Neural cell (in vitro differentiated cells): Measurements from ENCODE around the gene EXOC4. TPM values are rescaled to one million over a fixed set of nuclear protein-coding genes. Genes with fewer than 3 reads are reported as not detected.

Source experiments
- H2AFZ ChIP-seq: fragments of 200-600, 300-800 bp; sonication (generic), shearing (Covaris generic); 2 replicates; pipeline ENCODE4 v1.6.0; 2014; ENCODE audit warnings: low read depth, mild to moderate bottlenecking, antibody characterized with exemption, low read length, moderate library complexity
- H3F3A ChIP-seq: fragments of 200-600 bp; shearing (Covaris generic); 2 replicates; pipeline ENCODE4 v1.6.1; 2016; ENCODE audit warnings: mild to moderate bottlenecking, moderate library complexity, mixed read lengths, antibody characterized with exemption, low read length; ENCODE audit not compliant: insufficient read depth, poor library complexity, severe bottlenecking
- H3K27ac ChIP-seq: fragments of 200-600, 300-800 bp; sonication (generic), shearing (Covaris generic); 2 replicates; pipeline ENCODE4 v1.5.1; 2014; ENCODE audit warnings: mild to moderate bottlenecking, low read length, moderate library complexity
- H3K27me3 ChIP-seq: fragments of 300-800, 200-600 bp; sonication (generic), shearing (Covaris generic); 2 replicates; pipeline ENCODE4 v1.6.0; 2014; ENCODE audit warnings: mild to moderate bottlenecking, low read depth, low read length, moderate library complexity; ENCODE audit not compliant: insufficient read depth
- H3K36me3 ChIP-seq: fragments of 300-800, 200-600 bp; sonication (generic), shearing (Covaris generic); 2 replicates; pipeline ENCODE4 v1.5.1; 2014; ENCODE audit warnings: mild to moderate bottlenecking, antibody characterized with exemption, low read length, moderate library complexity; ENCODE audit not compliant: insufficient read depth
- H3K4me2 ChIP-seq: fragments of 300-800, 200-600 bp; sonication (generic), shearing (Covaris generic); 2 replicates; pipeline ENCODE4 v1.6.0; 2014; ENCODE audit warnings: mild to moderate bottlenecking, low read length
- H3K4me3 ChIP-seq: fragments of 300-800, 200-600 bp; sonication (generic), shearing (Covaris generic); 2 replicates; pipeline ENCODE4 v1.5.1; 2014; ENCODE audit warnings: mild to moderate bottlenecking, low read length, moderate library complexity
- H3K79me2 ChIP-seq: fragments of 200-600 bp; shearing (Covaris generic); replicated peaks from 2 replicates; pipeline ENCODE4 v1.6.0; 2014; ENCODE audit warnings: mild to moderate bottlenecking, low read length, moderate library complexity; ENCODE audit not compliant: insufficient read depth
- H3K9ac ChIP-seq: fragments of 300-800, 200-600 bp; sonication (generic), shearing (Covaris generic); 2 replicates; pipeline ENCODE4 v1.6.1; 2016; ENCODE audit warnings: mild to moderate bottlenecking, low read length, mixed read lengths
- H3K9me2 ChIP-seq: fragments of 200-600 bp; shearing (Covaris generic); 2 replicates; pipeline ENCODE4 v1.6.1; 2016; ENCODE audit warnings: mild to moderate bottlenecking, low read length, mixed read lengths; ENCODE audit not compliant: insufficient read depth
- H3K9me3 ChIP-seq: fragments of 200-600, 300-800 bp; sonication (generic), shearing (Covaris generic); 2 replicates; pipeline ENCODE4 v1.6.1; 2016; ENCODE audit warnings: mild to moderate bottlenecking, mixed run types, low read length, moderate library complexity, mixed read lengths
- H4K20me1 ChIP-seq: fragments of 200-600 bp; shearing (Covaris generic); 2 replicates; pipeline ENCODE4 v1.6.1; 2016; ENCODE audit warnings: mild to moderate bottlenecking, mixed run types; ENCODE audit not compliant: insufficient read depth
- CTCF ChIP-seq: fragments of 450-650 bp; IDR thresholded peaks from 2 replicates; pipeline ENCODE4 v1.5.1; 2014; ENCODE audit warnings: antibody characterized with exemption, mild to moderate bottlenecking, moderate library complexity; ENCODE audit not compliant: poor library complexity, severe bottlenecking
- EP300 ChIP-seq: fragments of 450-650 bp; conservative IDR thresholded peaks from 2 replicates; pipeline ENCODE4 v1.6.1; 2014; ENCODE audit warnings: antibody characterized with exemption, mild to moderate bottlenecking, moderate library complexity; ENCODE audit not compliant: poor library complexity, severe bottlenecking
- EZH2 ChIP-seq: fragments of 200-600, 300-800 bp; shearing (Covaris generic), sonication (generic); IDR thresholded peaks from 2 replicates; pipeline ENCODE4 v1.6.1; 2014; ENCODE audit warnings: antibody characterized with exemption, low read length, borderline replicate concordance, mild to moderate bottlenecking; ENCODE audit not compliant: insufficient read depth, poor library complexity, severe bottlenecking
- MXI1 ChIP-seq: fragments of 450-650 bp; conservative IDR thresholded peaks from 2 replicates; pipeline ENCODE4 v1.6.1; 2014; ENCODE audit warnings: antibody characterized with exemption, mild to moderate bottlenecking; ENCODE audit not compliant: poor library complexity, severe bottlenecking
- POLR2AphosphoS5 ChIP-seq: IDR thresholded peaks from 2 replicates; pipeline ENCODE4 v1.6.1; 2012
- RAD21 ChIP-seq: fragments of 450-650 bp; conservative IDR thresholded peaks from 2 replicates; pipeline ENCODE4 v1.6.1; 2014; ENCODE audit warnings: antibody characterized with exemption, mild to moderate bottlenecking, moderate library complexity
- SMC3 ChIP-seq: fragments of 450-650 bp; conservative IDR thresholded peaks from 2 replicates; pipeline ENCODE4 v1.6.1; 2014; ENCODE audit warnings: antibody characterized with exemption, mild to moderate bottlenecking, moderate library complexity; ENCODE audit not compliant: poor library complexity
- TAF1 ChIP-seq: IDR thresholded peaks from 2 replicates; pipeline ENCODE4 v1.6.1; 2012; ENCODE audit warnings: low read depth
- polyA plus RNA-seq: library from polyadenylated mRNA; depleted of rRNA; stranded (reverse); fragments of >200 nt; gene quantifications from 2 replicates; pipeline ENCODE4 v1.2.3, GENCODE V29; 2014
- TF ChIP-seq, protein P1 (sequence below): IDR thresholded peaks from 2 replicates; pipeline ENCODE4 v1.6.1; 2012; ENCODE audit warnings: borderline replicate concordance

Gene EXOC4
- polyA plus RNA-seq, 1 donor from 2014 or later = 36.5 TPM

- H3K79me2 ChIP-seq = no peaks in the 10 kb centered on the region
Measured at GRCh38 chr7:133797818-133798520, 545.1 kb downstream of the EXOC4 start.

GRCh38 chr7:133801341-133801740 lies 548.5 kb downstream of the EXOC4 start:
- Histone ChIP-seq H3K4me2 (no peak overlapping the region), H3K27ac (no peak overlapping the region), H3K9me3 (no peaks in the 10 kb centered on the region), H3K4me3 (no peak overlapping the region), H3F3A (no peaks in the 10 kb centered on the region), H2AFZ (no peak overlapping the region), H3K9me2 (no peaks in the 10 kb centered on the region), H3K36me3 (no peaks in the 10 kb centered on the region), H4K20me1 (no peaks in the 10 kb centered on the region), H3K9ac (no peak overlapping the region), H3K79me2 (no peaks in the 10 kb centered on the region), H3K27me3 (no peaks in the 10 kb centered on the region)
- TF ChIP-seq TAF1 (no peak), EP300 (no peak), SMC3 (no peak), CTCF (no peak), MXI1 (no peak), RAD21 (no peak), POLR2AphosphoS5 (no peak)
- TF ChIP-seq, protein P1, sequence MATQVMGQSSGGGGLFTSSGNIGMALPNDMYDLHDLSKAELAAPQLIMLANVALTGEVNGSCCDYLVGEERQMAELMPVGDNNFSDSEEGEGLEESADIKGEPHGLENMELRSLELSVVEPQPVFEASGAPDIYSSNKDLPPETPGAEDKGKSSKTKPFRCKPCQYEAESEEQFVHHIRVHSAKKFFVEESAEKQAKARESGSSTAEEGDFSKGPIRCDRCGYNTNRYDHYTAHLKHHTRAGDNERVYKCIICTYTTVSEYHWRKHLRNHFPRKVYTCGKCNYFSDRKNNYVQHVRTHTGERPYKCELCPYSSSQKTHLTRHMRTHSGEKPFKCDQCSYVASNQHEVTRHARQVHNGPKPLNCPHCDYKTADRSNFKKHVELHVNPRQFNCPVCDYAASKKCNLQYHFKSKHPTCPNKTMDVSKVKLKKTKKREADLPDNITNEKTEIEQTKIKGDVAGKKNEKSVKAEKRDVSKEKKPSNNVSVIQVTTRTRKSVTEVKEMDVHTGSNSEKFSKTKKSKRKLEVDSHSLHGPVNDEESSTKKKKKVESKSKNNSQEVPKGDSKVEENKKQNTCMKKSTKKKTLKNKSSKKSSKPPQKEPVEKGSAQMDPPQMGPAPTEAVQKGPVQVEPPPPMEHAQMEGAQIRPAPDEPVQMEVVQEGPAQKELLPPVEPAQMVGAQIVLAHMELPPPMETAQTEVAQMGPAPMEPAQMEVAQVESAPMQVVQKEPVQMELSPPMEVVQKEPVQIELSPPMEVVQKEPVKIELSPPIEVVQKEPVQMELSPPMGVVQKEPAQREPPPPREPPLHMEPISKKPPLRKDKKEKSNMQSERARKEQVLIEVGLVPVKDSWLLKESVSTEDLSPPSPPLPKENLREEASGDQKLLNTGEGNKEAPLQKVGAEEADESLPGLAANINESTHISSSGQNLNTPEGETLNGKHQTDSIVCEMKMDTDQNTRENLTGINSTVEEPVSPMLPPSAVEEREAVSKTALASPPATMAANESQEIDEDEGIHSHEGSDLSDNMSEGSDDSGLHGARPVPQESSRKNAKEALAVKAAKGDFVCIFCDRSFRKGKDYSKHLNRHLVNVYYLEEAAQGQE = no peak

More at GRCh38 chr7:133797818-133798520, 545.1 kb downstream of the EXOC4 start:
- TF ChIP-seq RAD21 (no peak), POLR2AphosphoS5 (no peak), SMC3 (no peak), TAF1 (no peak), EP300 (no peak), CTCF (no peak), MXI1 (no peak), EZH2 (no peak)
- TF ChIP-seq, protein P1 = no peak
- H3K9ac ChIP-seq = no peak overlapping the region
- H3K36me3 ChIP-seq = no peaks in the 10 kb centered on the region
- no peak overlapping the region for H3K4me2 ChIP-seq
- H3K27me3 ChIP-seq = no peaks in the 10 kb centered on the region
- H3K9me2 ChIP-seq = no peaks in the 10 kb centered on the region
- no peaks in the 10 kb centered on the region for H3K9me3 ChIP-seq
- no peaks in the 10 kb centered on the region for H3F3A ChIP-seq
- H3K4me3 ChIP-seq = no peak overlapping the region
- no peak overlapping the region for H3K27ac ChIP-seq
- H4K20me1 ChIP-seq = no peaks in the 10 kb centered on the region
- no peak overlapping the region for H2AFZ ChIP-seq
